Heart left ventricle (tissue), 13 donors: ENCODE data around the gene PRDX6.

ENCODE experiments used
- POLR2A ChIP-seq, 2 donors: fragments of 450-650 bp; IDR thresholded peaks; one replicate each; pipeline ENCODE4 v1.6.1; 2017; ENCODE audit warnings: antibody characterized with exemption in 2 of 2, mild to moderate bottlenecking in 2 of 2, moderate library complexity in 2 of 2
- TF ChIP-seq, protein P1 (sequence below), 12 donors: fragments of 200-600 bp; sonication (generic) in 4 of 12; IDR thresholded peaks; one replicate each; pipeline versions ENCODE4 v1.5.0 to v1.8.0; 2018 to 2022; ENCODE audit warnings: antibody characterized with exemption in 12 of 12, mild to moderate bottlenecking in 5 of 12
- donor health status: ischemic (EF 13 %, LVEDD 7.1; RV severe dilation, severe dysfunction).
- donor health status: DM: no; HTN: yes; CAD: no.
- donor health status: DM: no; HTN: no; CAD: no.
- donor health status: ischemic (EF 25% LVEDD 6.9; RV normal size, moderate dysfunction).
- donor health status: ischemic (EF 25% LVEDD 5.7; RV mildly dilated, moderate dysfunction).
- donor health status: ischemic (EF 35%, LVEDD 5.7; RV mildly dilated, moderate dysfunction).
- donor health status: nonischemic (EF 11% LVEDD 7.7; RV severe dilation, severe dysfunction).
- donor health status: DM: yes; HTN: yes; CAD: no.
- donor health status: PGD.
- donor health status: ischemic (EF 29% LVEDD 5.4; RV normal size, mild dysfunction).
- donor health status: nonischemic (EF 23%, LVEDD 6.1; RV moderate dilation, normal function).

DNA sequence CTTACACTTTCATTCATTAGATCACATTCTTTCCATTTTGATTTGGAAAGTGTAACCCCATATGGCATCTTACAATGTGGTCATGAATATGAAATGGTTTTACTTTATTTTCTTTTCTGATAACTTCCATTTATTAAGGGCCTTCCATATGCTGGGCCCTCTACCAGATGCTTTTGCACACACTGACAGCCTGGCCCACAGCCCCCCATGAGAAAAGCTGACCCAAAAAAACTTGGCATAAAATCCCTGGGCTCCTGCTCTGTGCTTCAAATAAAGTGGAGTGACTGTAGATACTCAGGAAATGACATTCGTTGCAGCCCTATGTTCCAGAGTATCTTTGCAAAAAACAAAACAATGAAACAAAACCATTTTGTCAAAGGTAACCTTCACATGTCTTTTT is 48.8 kb downstream of the PRDX6 start:
- TF ChIP-seq, protein P1, sequence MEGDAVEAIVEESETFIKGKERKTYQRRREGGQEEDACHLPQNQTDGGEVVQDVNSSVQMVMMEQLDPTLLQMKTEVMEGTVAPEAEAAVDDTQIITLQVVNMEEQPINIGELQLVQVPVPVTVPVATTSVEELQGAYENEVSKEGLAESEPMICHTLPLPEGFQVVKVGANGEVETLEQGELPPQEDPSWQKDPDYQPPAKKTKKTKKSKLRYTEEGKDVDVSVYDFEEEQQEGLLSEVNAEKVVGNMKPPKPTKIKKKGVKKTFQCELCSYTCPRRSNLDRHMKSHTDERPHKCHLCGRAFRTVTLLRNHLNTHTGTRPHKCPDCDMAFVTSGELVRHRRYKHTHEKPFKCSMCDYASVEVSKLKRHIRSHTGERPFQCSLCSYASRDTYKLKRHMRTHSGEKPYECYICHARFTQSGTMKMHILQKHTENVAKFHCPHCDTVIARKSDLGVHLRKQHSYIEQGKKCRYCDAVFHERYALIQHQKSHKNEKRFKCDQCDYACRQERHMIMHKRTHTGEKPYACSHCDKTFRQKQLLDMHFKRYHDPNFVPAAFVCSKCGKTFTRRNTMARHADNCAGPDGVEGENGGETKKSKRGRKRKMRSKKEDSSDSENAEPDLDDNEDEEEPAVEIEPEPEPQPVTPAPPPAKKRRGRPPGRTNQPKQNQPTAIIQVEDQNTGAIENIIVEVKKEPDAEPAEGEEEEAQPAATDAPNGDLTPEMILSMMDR (IDR thresholded peaks at IDR 0.05), result no peak
- no peak for TF ChIP-seq POLR2A (IDR thresholded peaks at IDR 0.05)
